OCI-LY7 (cell line): Measurements from ENCODE around the gene CNOT11. TPM values are rescaled to one million over a fixed set of nuclear protein-coding genes. Genes with fewer than 3 reads are reported as not detected.

Experiments
- BruUV-seq: library from RNA; stranded (reverse); fragments of 400-500 nt; replicated peaks from 2 replicates; lab custom pipeline; 2021; lab: Mats Ljungman, UMichigan
- CTCF ChIA-PET: fragments of 300-600 bp; sonication (Branson Sonifier 250); formaldehyde crosslinking; loops from one replicate; lab custom pipeline; 2022; ENCODE audit warnings: antibody characterized with exemption; ENCODE audit not compliant: unreplicated experiment; lab: Charles Lee
- POLR2A ChIA-PET: fragments of 300-600 bp; sonication (Branson Sonifier 250); formaldehyde crosslinking; loops from one replicate; lab custom pipeline; 2022; ENCODE audit warnings: antibody characterized with exemption; lab: Charles Lee
- DNase-seq: peaks from one replicate; pipeline ENCODE4 v3.0.0-alpha.2; 2015; ENCODE audit warnings: low spot score
- H2AFZ ChIP-seq: fragments of 200-600 bp; sonication (generic), shearing (Covaris generic); 2 replicates; pipeline ENCODE4 v1.6.1; 2014; ENCODE audit warnings: mild to moderate bottlenecking, antibody characterized with exemption, low read length, moderate library complexity
- H3K27ac ChIP-seq: fragments of 200-600 bp; sonication (generic); 2 replicates; pipeline ENCODE4 v1.5.1; 2014; ENCODE audit warnings: mixed run types, low read depth, mild to moderate bottlenecking, moderate library complexity, low read length, inconsistent platforms; ENCODE audit not compliant: poor library complexity, severe bottlenecking
- H3K36me3 ChIP-seq: fragments of 200-600 bp; sonication (generic); 2 replicates; pipeline ENCODE4 v1.6.1; 2014; ENCODE audit warnings: mild to moderate bottlenecking, antibody characterized with exemption, low read length, moderate library complexity, mixed read lengths; ENCODE audit not compliant: insufficient read depth
- H3K4me1 ChIP-seq: fragments of 200-600 bp; sonication (generic); 2 replicates; pipeline ENCODE4 v1.5.1; 2014; ENCODE audit warnings: mild to moderate bottlenecking, low read length; ENCODE audit not compliant: insufficient read depth, poor library complexity, severe bottlenecking
- H3K4me2 ChIP-seq: fragments of 200-600 bp; sonication (generic); 2 replicates; pipeline ENCODE4 v1.6.1; 2014; ENCODE audit warnings: mild to moderate bottlenecking, low read length
- H3K4me3 ChIP-seq: fragments of 200-600 bp; sonication (generic); 2 replicates; pipeline ENCODE4 v1.5.1; 2014; ENCODE audit warnings: mild to moderate bottlenecking, low read depth, low read length; ENCODE audit not compliant: poor library complexity, severe bottlenecking
- H3K79me2 ChIP-seq: fragments of 200-600 bp; sonication (generic); 2 replicates; pipeline ENCODE4 v1.6.1; 2016; ENCODE audit warnings: low read depth, mild to moderate bottlenecking, low read length, moderate library complexity, mixed read lengths; ENCODE audit not compliant: insufficient read depth
- H3K9me2 ChIP-seq: fragments of 200-600 bp; sonication (generic); 2 replicates; pipeline ENCODE4 v1.6.1; 2016; ENCODE audit warnings: mild to moderate bottlenecking, low read length, mixed read lengths; ENCODE audit not compliant: insufficient read depth
- H3K9me3 ChIP-seq: fragments of 200-600 bp; sonication (generic); 2 replicates; pipeline ENCODE4 v1.6.1; 2014; ENCODE audit warnings: mild to moderate bottlenecking, mixed run types, low read length, mixed read lengths
- H4K20me1 ChIP-seq: fragments of 200-600 bp; sonication (generic); 2 replicates; pipeline ENCODE4 v1.6.1; 2014; ENCODE audit warnings: mild to moderate bottlenecking, antibody characterized with exemption, low read length, moderate library complexity, mixed read lengths; ENCODE audit not compliant: insufficient read depth
- CTCF ChIP-seq: fragments of 200-600 bp; sonication (generic); conservative IDR thresholded peaks from 2 replicates; pipeline ENCODE4 v1.5.1; 2014; ENCODE audit warnings: mild to moderate bottlenecking, antibody characterized with exemption, low read length, moderate library complexity, mixed read lengths
- EZH2phosphoT487 ChIP-seq: fragments of 200-600 bp; sonication (generic); IDR thresholded peaks from 2 replicates; pipeline ENCODE4 v1.6.1; 2018; ENCODE audit warnings: low read depth, borderline replicate concordance, mild to moderate bottlenecking, mixed run types, antibody characterized with exemption, low read length, moderate library complexity, mixed read lengths
- intact Hi-C: fragments of 100-400 bp; cut with micrococcal nuclease; formaldehyde crosslinking; loops from one replicate; pipeline ENCODE4 v1.10.0; 2022; ENCODE audit not compliant: unreplicated experiment
- total RNA-seq, 2 experiments: library from RNA; depleted of rRNA in 1 of 2; stranded (reverse); fragments of >200 nt in 1 of 2; shearing (Covaris generic) in 1 of 2; gene quantifications; 2 replicates each; pipeline ENCODE4 v1.2.3, GENCODE V29; 2014 to 2022

Gene CNOT11
- total RNA-seq, 2 experiments from 2014 or later: 45.7 to 71.9 TPM

- peaks cover 4% of the 10 kb centered on the region for H3K4me1 ChIP-seq
- no peaks in the 10 kb centered on the region for H3K9me2 ChIP-seq
- no peaks in the 10 kb centered on the region for H3K36me3 ChIP-seq
- no peak overlapping the region for H3K27ac ChIP-seq
- H3K4me2 ChIP-seq: no peak overlapping the region
- intact Hi-C loops: no loop called here
- POLR2A ChIA-PET: interaction anchor here (0.8 to 1.9 kb wide), 2 partner anchors 8 kb away, joined by 3 to 6 read pairs; no protein-coding TSS in a partner anchor
- H2AFZ ChIP-seq: no peak overlapping the region
- no peak for DNase-seq
- no peaks in the 10 kb centered on the region for H4K20me1 ChIP-seq
- CTCF ChIA-PET: no interaction called here
- H3K4me3 ChIP-seq: no peak overlapping the region
- TF ChIP-seq CTCF: no peak
- no peak for TF ChIP-seq EZH2phosphoT487
- BruUV-seq: no TSS peak
- H3K79me2 ChIP-seq: no peaks in the 10 kb centered on the region
- H3K9me3 ChIP-seq: no peaks in the 10 kb centered on the region
Measured at GRCh38 chr2:101231240-101231639, 21.4 kb upstream of the CNOT11 start.

GRCh38 chr2:101231937-101232730, 20.6 kb upstream of the CNOT11 start:
- no peak overlapping the region for H3K4me3 ChIP-seq
- peaks cover 2% of the 10 kb centered on the region for H3K4me1 ChIP-seq
- POLR2A ChIA-PET: interaction anchor here (0.7 to 1.9 kb wide), 3 partner anchors 9 to 436 kb away, joined by 4 to 6 read pairs (median 5); no protein-coding TSS in a partner anchor
- H3K79me2 ChIP-seq: no peaks in the 10 kb centered on the region
- H3K27ac ChIP-seq: no peak overlapping the region
- CTCF ChIA-PET: no interaction called here
- no peak overlapping the region for H2AFZ ChIP-seq
- TF ChIP-seq EZH2phosphoT487 (no peak), CTCF (no peak)
- DNase-seq: no peak
- H3K9me3 ChIP-seq: no peaks in the 10 kb centered on the region
- no peak overlapping the region for H3K4me2 ChIP-seq
- intact Hi-C loops: no loop called here
- no peaks in the 10 kb centered on the region for H3K36me3 ChIP-seq
- BruUV-seq: no TSS peak
- no peaks in the 10 kb centered on the region for H3K9me2 ChIP-seq
- no peaks in the 10 kb centered on the region for H4K20me1 ChIP-seq

- no peaks in the 10 kb centered on the region for H3K9me3 ChIP-seq
- H3K79me2 ChIP-seq: no peaks in the 10 kb centered on the region
- ChIA-PET POLR2A (interaction anchor here (0.7 to 1.9 kb wide), 3 partner anchors 9 to 435 kb away, joined by 4 to 6 read pairs (median 5); no protein-coding TSS in a partner anchor), CTCF (no interaction called here)
- intact Hi-C loops: no loop called here
- no peaks in the 10 kb centered on the region for H3K36me3 ChIP-seq
- no peaks in the 10 kb centered on the region for H3K9me2 ChIP-seq
- no peak overlapping the region for H3K27ac ChIP-seq
- no TSS peak for BruUV-seq
- H3K4me2 ChIP-seq: no peak overlapping the region
- no peaks in the 10 kb centered on the region for H3K4me1 ChIP-seq
- H4K20me1 ChIP-seq: no peaks in the 10 kb centered on the region
- TF ChIP-seq EZH2phosphoT487: no peak
- no peak for TF ChIP-seq CTCF
- H3K4me3 ChIP-seq: no peak overlapping the region
- H2AFZ ChIP-seq: no peak overlapping the region
- DNase-seq: no peak
Measured at GRCh38 chr2:101232770-101233169, 19.9 kb upstream of the CNOT11 start.
